ENCODE results near the gene SLC37A3.

DNA sequence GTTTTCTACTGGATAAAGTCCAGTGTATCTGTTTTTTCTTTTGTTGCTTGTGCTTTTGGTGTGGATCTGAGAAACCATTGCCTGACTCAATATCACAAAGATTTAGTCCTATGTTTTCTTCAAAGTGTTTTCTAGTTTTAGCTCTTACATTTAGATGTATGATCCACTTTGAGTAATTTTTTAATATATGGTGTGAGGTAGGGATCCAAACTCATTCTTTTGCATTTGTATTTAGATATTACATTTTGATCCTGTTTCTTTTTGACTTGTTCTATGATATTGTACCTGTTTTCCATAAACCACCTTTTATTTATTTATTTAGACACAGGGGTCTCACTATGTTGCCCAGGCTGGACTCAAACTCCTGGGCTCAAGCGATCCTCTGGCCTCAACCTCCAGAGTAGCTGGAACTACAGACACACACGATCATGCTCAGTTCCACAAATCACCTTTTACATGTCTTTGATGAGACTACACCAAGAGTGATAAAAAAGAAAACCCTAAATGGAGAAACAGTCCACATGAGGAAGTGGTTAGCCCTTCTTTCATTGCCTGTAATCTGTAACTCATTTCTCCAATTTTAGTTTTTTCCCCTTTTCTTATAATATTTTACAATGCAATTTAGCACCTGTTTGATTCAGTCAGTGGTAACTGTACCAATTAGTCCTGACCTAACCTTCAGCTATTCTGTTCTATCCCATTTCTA is 86.0 kb downstream of the SLC37A3 start:
- no peak for TF ChIP-seq CTCF (IDR thresholded peaks at IDR 0.05)
- no peak for TF ChIP-seq SIN3A (IDR thresholded peaks at IDR 0.05; ENCODE audit: borderline replicate concordance, insufficient read depth, low read depth, low read length)
- TF ChIP-seq REST (IDR thresholded peaks at IDR 0.05; ENCODE audit: insufficient read depth in 1 of 2, low read depth in 2 of 2, low read length in 1 of 2), result no peak
- no peak for TF ChIP-seq POLR2AphosphoS5 (IDR thresholded peaks at IDR 0.05; ENCODE audit: low read depth, low read length)
